ENCODE data around the gene STX7. TPM values are rescaled to one million over a fixed set of nuclear protein-coding genes. Genes with fewer than 3 reads are reported as not detected.
"Not testable (repeated sequence)": the region's sequence is repeated elsewhere in the genome, so short reads cannot be mapped to it uniquely, and the experiment has no call there.

The STX7 gene, protein sequence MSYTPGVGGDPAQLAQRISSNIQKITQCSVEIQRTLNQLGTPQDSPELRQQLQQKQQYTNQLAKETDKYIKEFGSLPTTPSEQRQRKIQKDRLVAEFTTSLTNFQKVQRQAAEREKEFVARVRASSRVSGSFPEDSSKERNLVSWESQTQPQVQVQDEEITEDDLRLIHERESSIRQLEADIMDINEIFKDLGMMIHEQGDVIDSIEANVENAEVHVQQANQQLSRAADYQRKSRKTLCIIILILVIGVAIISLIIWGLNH
- total RNA-seq (2021; ENCODE audit: unreplicated experiment) (27.8 TPM), Bru-seq, nascent RNA (percentile 71 among the genes with signal in this experiment), BruChase-seq, experiment 1, labeled RNA remaining after a 6-hour chase (percentile 74 among the genes with signal in this experiment), BruChase-seq, experiment 2, labeled RNA remaining after a 2-hour chase (percentile 75 among the genes with signal in this experiment)
- polyA plus RNA-seq (2012): 15.5 and 16.3 TPM in 2 replicates
- long read RNA-seq, full-length matches to known transcripts: 58 of 76 reads
- long read RNA-seq, partial matches to known transcripts: 6 of 76 reads
- long read RNA-seq, other reads (novel, unspliced or antisense): 12 of 76 reads

DNA sequence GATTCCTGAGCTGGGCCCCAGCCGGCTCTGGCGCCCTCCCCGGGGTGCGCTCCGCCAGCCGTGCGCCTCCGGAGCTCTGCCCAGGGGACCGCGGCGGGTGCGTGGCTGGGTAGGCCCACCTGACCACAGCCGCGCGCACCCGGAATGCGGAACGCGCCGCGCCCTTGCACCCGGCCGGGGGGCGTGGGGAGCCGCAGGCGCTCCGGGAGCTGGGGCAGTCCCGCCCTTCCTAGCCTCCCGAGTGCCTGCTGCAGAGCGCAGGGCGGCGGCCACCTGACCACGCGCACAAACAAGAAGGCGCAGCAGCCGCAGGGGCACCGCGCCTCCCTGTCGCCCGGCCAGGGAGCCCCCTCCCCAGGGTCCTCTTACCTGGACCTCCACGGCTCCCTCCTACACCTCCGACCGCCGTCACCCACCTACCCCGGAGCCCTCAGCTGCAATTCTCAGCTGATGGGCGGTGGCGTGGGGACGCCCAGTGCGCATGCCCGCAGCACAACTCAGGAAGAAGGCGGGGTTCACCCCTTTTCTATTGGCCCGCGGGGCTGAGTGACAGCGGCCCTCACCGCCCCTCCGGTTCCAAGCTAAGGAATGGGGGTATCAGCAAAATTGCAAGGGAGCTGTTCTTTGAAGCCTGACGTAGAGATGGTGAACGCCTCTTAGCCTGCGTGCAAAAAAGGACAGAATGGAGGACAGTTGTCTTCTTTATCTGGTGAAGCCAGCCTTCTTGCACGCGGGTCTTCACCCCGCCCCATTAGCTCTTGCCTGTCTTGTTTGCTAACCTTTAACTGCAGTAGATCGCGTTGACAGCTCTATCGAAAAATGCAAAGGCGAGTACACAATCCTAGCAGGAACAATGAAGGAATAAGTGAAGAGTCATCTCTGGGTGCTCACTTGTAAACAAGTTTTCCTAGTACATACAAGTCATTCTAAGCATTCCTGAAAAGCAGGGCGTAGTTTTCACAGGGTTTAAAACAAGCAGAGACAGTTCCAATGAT is at the start of gene STX7:
Gene STX7, minus strand, starts transcription at position 479 of the 995 bp plus-strand sequence. CDS start 9,586 bp downstream, outside the sequence.
- Histone ChIP-seq H3K4me2 (ENCODE audit: low read length) (peak within 1 kb of the TSS; percentile 86), H4K20me1 (ENCODE audit: insufficient read depth) (no peaks in the 10 kb centered on the region), H3K9me2 (ENCODE audit: insufficient read depth) (no peaks in the 10 kb centered on the region), H3K36me3 (ENCODE audit: control insufficient read depth in 1 of 2, insufficient read depth in 2 of 2, low read length in 2 of 2) (no peaks in the 10 kb centered on the region), H3K9ac (ENCODE audit: low read length) (peak within 1 kb of the TSS; percentile 72), H3K27ac (ENCODE audit: low read depth, low read length) (peak within 1 kb of the TSS; percentile 50; the same call in 1 of the 2 replicates), H3K27me3 (ENCODE audit: insufficient read depth, low read length) (no peaks in the 10 kb centered on the region), H3K9me3 (ENCODE audit: control insufficient read depth in 1 of 2, insufficient read depth in 1 of 2, low read depth in 1 of 2, low read length in 2 of 2) (no peaks in the 10 kb centered on the region), H3K4me3 (replicated peaks in 1 of 2; ENCODE audit: low read depth in 1 of 2, low read length in 2 of 2) (peak within 1 kb of the TSS; percentile 46 to 79), H3K79me2 (ENCODE audit: insufficient read depth, low read length) (peaks cover 41% of the 10 kb centered on the region), H3K4me1 (ENCODE audit: control insufficient read depth in 1 of 2, insufficient read depth in 2 of 2, low read length in 2 of 2) (peaks cover 6 to 18% of the 10 kb centered on the region in 2 experiments), H2AFZ (ENCODE audit: low read depth, low read length, poor library complexity, severe bottlenecking) (peak within 1 kb of the TSS; percentile 98)
- ATAC-seq (peak; percentile 95), DNase-seq (ENCODE audit: low read depth, low spot score) (peak; percentile 75)
- intact Hi-C loops (cut with micrococcal nuclease): no loop called here
- RAD21 ChIA-PET (ENCODE audit: low non-redundant PET in 1 of 2, low total read pairs in 2 of 2, uncharacterized antibody in 2 of 2, unreplicated experiment in 2 of 2): interaction anchor here in 1 of 2 experiments (0.5 to 0.6 kb wide), 2 partner anchors 16 to 215 kb away, joined by 3 to 4 read pairs; no protein-coding TSS in a partner anchor
- TF ChIP-seq SRF (IDR thresholded peaks at IDR 0.05; ENCODE audit: low read depth) (no peak), POLR2A (IDR thresholded peaks at IDR 0.05; ENCODE audit: borderline replicate concordance, extremely low read depth, insufficient read depth, insufficient read length) (peak; percentile 66), POLR2AphosphoS5 (IDR thresholded peaks at IDR 0.05; ENCODE audit: low read depth, low read length) (peak; percentile 88), YY1 (IDR thresholded peaks at IDR 0.05; ENCODE audit: extremely low read depth, insufficient replicate concordance, low read depth, low read length) (no peak), SP1 (IDR thresholded peaks at IDR 0.05; ENCODE audit: low read depth) (peak; percentile 55), SIN3A (IDR thresholded peaks at IDR 0.05; ENCODE audit: low read depth) (0 out of 2 replicates have a peak, but pooled peaks have one; percentile 25), ELF1 (IDR thresholded peaks at IDR 0.05; ENCODE audit: borderline replicate concordance, low read depth) (peak; percentile 47; the same call in 1 of the 2 replicates), ZFX (IDR thresholded peaks at IDR 0.05) (peak; percentile 85)
- TF ChIP-seq, protein P1, sequence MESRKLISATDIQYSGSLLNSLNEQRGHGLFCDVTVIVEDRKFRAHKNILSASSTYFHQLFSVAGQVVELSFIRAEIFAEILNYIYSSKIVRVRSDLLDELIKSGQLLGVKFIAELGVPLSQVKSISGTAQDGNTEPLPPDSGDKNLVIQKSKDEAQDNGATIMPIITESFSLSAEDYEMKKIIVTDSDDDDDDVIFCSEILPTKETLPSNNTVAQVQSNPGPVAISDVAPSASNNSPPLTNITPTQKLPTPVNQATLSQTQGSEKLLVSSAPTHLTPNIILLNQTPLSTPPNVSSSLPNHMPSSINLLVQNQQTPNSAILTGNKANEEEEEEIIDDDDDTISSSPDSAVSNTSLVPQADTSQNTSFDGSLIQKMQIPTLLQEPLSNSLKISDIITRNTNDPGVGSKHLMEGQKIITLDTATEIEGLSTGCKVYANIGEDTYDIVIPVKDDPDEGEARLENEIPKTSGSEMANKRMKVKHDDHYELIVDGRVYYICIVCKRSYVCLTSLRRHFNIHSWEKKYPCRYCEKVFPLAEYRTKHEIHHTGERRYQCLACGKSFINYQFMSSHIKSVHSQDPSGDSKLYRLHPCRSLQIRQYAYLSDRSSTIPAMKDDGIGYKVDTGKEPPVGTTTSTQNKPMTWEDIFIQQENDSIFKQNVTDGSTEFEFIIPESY (IDR thresholded peaks at IDR 0.05; ENCODE audit: extremely low read depth, insufficient replicate concordance, low read length): no peak
- TF ChIP-seq, protein P2, sequence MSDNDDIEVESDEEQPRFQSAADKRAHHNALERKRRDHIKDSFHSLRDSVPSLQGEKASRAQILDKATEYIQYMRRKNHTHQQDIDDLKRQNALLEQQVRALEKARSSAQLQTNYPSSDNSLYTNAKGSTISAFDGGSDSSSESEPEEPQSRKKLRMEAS (IDR thresholded peaks at IDR 0.05): peak; percentile 44; the same call in 1 of the 2 replicates
- no TSS peak for BruUV-seq (replicated peaks)
- CTCF ChIA-PET: interaction anchor here (0.9 to 1.7 kb wide), 7 partner anchors 17 to 588 kb away, joined by 3 to 7 read pairs (median 5); no protein-coding TSS in a partner anchor
- POLR2A ChIA-PET: interaction anchor here (0.8 to 1.5 kb wide), 4 partner anchors 11 to 301 kb away, joined by 3 to 5 read pairs (median 3); partner anchors contain the start of gene RPS12

DNA sequence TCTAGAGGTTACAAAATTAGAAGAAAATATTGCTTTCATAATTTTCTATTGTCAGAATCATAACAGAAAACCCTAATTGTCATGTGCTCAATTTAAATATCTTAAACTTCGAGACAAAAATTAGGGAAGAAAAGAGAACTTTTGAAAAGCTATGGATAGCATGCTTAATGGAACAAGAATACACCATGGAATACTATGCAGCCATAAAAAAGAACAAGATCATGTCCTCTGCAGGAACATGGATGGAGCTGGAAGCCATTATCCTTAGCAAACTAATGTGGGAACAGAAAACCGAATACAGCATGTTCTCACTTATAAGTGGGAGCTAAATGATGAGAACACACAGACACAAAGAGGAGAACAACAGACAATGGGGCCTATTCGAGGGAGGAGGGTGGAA is 47.2 kb upstream of the STX7 start:
- H3K4me1 ChIP-seq (ENCODE audit: control insufficient read depth in 1 of 2, insufficient read depth in 2 of 2, low read length in 2 of 2); H3K9me2 ChIP-seq (ENCODE audit: insufficient read depth); H3K9me3 ChIP-seq (ENCODE audit: control insufficient read depth in 1 of 2, insufficient read depth in 1 of 2, low read depth in 1 of 2, low read length in 2 of 2); POLR2A ChIA-PET; H3K9ac ChIP-seq (ENCODE audit: low read length); H3K27ac ChIP-seq (ENCODE audit: low read depth, low read length); BruUV-seq (replicated peaks); H3K79me2 ChIP-seq (ENCODE audit: insufficient read depth, low read length); CTCF ChIA-PET; H3K36me3 ChIP-seq (ENCODE audit: control insufficient read depth in 1 of 2, insufficient read depth in 2 of 2, low read length in 2 of 2); H4K20me1 ChIP-seq (ENCODE audit: insufficient read depth); DNase-seq (ENCODE audit: low read depth, low spot score); H3K27me3 ChIP-seq (ENCODE audit: insufficient read depth, low read length); intact Hi-C loops (cut with micrococcal nuclease); ATAC-seq; RAD21 ChIA-PET (ENCODE audit: low non-redundant PET in 1 of 2, low total read pairs in 2 of 2, uncharacterized antibody in 2 of 2, unreplicated experiment in 2 of 2); H2AFZ ChIP-seq (ENCODE audit: low read depth, low read length, poor library complexity, severe bottlenecking); H3K4me3 ChIP-seq (replicated peaks in 1 of 2; ENCODE audit: low read depth in 1 of 2, low read length in 2 of 2); H3K4me2 ChIP-seq (ENCODE audit: low read length): not testable (repeated sequence)
